ENCODE measurements around the gene CCL19.
A peak's percentile ranks its signal among the peaks of the same experiment; 100 is the strongest.

The CCL19 gene

GRCh38 chr9:34707130-34707529 is 16.1 kb upstream of the CCL19 start:
- no peaks in the 10 kb centered on the region for H3K36me3 ChIP-seq (replicated peaks; ENCODE audit: low read depth, low read length)
- H2AFZ ChIP-seq (ENCODE audit: low read depth, low read length): no peak overlapping the region
- no peak overlapping the region for H3K4me3 ChIP-seq (ENCODE audit: low read length)
- TF ChIP-seq EZH2phosphoT487 (IDR thresholded peaks at IDR 0.05; ENCODE audit: low read depth): no peak
- TF ChIP-seq, protein P1, sequence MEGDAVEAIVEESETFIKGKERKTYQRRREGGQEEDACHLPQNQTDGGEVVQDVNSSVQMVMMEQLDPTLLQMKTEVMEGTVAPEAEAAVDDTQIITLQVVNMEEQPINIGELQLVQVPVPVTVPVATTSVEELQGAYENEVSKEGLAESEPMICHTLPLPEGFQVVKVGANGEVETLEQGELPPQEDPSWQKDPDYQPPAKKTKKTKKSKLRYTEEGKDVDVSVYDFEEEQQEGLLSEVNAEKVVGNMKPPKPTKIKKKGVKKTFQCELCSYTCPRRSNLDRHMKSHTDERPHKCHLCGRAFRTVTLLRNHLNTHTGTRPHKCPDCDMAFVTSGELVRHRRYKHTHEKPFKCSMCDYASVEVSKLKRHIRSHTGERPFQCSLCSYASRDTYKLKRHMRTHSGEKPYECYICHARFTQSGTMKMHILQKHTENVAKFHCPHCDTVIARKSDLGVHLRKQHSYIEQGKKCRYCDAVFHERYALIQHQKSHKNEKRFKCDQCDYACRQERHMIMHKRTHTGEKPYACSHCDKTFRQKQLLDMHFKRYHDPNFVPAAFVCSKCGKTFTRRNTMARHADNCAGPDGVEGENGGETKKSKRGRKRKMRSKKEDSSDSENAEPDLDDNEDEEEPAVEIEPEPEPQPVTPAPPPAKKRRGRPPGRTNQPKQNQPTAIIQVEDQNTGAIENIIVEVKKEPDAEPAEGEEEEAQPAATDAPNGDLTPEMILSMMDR (IDR thresholded peaks at IDR 0.05; ENCODE audit: low read depth, low read length): no peak
- H3K27ac ChIP-seq (ENCODE audit: low read length): no peak overlapping the region
- no peaks in the 10 kb centered on the region for H3K4me1 ChIP-seq (ENCODE audit: low read length)
- H3K9me3 ChIP-seq (ENCODE audit: insufficient read depth, low read length): no peaks in the 10 kb centered on the region
- H3K9ac ChIP-seq (ENCODE audit: low read length): no peak overlapping the region
- peaks cover 5% of the 10 kb centered on the region; the same call in 1 of the 2 replicates for H3K27me3 ChIP-seq (ENCODE audit: low read depth, low read length)
- no peaks in the 10 kb centered on the region for H3K79me2 ChIP-seq (ENCODE audit: low read length)
- no peak overlapping the region for H3K4me2 ChIP-seq (ENCODE audit: low read length)
- H4K20me1 ChIP-seq (ENCODE audit: insufficient read depth, low read length): no peaks in the 10 kb centered on the region

- H2AFZ ChIP-seq (ENCODE audit: low read depth, low read length): peak overlapping the region; percentile 55
- H3K9ac ChIP-seq (ENCODE audit: low read length): peak overlapping the region; percentile 32
Measured at GRCh38 chr9:34701769-34702736, 11.0 kb upstream of the CCL19 start.

GRCh38 chr9:34701023-34701768 is 10.1 kb upstream of the CCL19 start:
- Histone ChIP-seq H3K36me3 (replicated peaks; ENCODE audit: low read depth, low read length) (no peaks in the 10 kb centered on the region), H2AFZ (ENCODE audit: low read depth, low read length) (peak overlapping the region; percentile 55), H3K9me3 (ENCODE audit: insufficient read depth, low read length) (no peaks in the 10 kb centered on the region), H3K79me2 (ENCODE audit: low read length) (no peaks in the 10 kb centered on the region), H3K4me3 (ENCODE audit: low read length) (peak overlapping the region; percentile 81), H3K27ac (ENCODE audit: low read length) (no peak overlapping the region), H3K4me2 (ENCODE audit: low read length) (peak overlapping the region; percentile 100), H3K9ac (ENCODE audit: low read length) (peak overlapping the region; percentile 32; the same call in 1 of the 2 replicates), H3K27me3 (ENCODE audit: low read depth, low read length) (peaks cover 16% of the 10 kb centered on the region), H3K4me1 (ENCODE audit: low read length) (no peaks in the 10 kb centered on the region), H4K20me1 (ENCODE audit: insufficient read depth, low read length) (no peaks in the 10 kb centered on the region)
- TF ChIP-seq EZH2phosphoT487 (IDR thresholded peaks at IDR 0.05; ENCODE audit: low read depth): no peak
- TF ChIP-seq, protein P1 (IDR thresholded peaks at IDR 0.05; ENCODE audit: low read depth, low read length): peak; percentile 78

More at GRCh38 chr9:34701769-34702736, 11.0 kb upstream of the CCL19 start:
- H3K36me3 ChIP-seq (replicated peaks; ENCODE audit: low read depth, low read length): no peaks in the 10 kb centered on the region
- no peaks in the 10 kb centered on the region for H3K9me3 ChIP-seq (ENCODE audit: insufficient read depth, low read length)
- no peaks in the 10 kb centered on the region for H3K4me1 ChIP-seq (ENCODE audit: low read length)
- no peak overlapping the region for H3K27ac ChIP-seq (ENCODE audit: low read length)
- no peaks in the 10 kb centered on the region for H4K20me1 ChIP-seq (ENCODE audit: insufficient read depth, low read length)
- H3K4me3 ChIP-seq (ENCODE audit: low read length): peak overlapping the region; percentile 81
- no peaks in the 10 kb centered on the region for H3K79me2 ChIP-seq (ENCODE audit: low read length)
- peaks cover 16% of the 10 kb centered on the region for H3K27me3 ChIP-seq (ENCODE audit: low read depth, low read length)
- H3K4me2 ChIP-seq (ENCODE audit: low read length): peak overlapping the region; percentile 100
- TF ChIP-seq EZH2phosphoT487 (IDR thresholded peaks at IDR 0.05; ENCODE audit: low read depth): no peak
- TF ChIP-seq, protein P1 (IDR thresholded peaks at IDR 0.05; ENCODE audit: low read depth, low read length): peak; percentile 97

DNA sequence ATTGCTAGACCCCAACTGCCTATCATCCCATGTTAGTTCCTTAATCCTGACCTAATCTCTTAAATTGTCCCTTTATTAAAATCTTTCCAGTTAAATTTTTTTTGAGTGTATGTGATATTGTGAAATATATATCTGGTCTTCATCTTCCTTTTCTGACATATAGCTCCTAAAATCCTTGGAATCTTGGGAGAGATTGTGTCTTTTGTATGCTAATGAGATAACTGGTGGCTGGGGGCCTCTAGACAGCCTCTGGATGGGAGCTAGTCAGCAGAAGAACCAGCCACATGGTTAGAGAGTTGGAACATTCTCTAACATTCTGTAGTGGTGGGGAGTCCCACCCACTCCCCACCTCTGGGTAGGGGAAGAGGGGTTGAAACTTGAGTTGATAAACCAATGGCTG is 3.7 kb upstream of the CCL19 start:
- Histone ChIP-seq H3K4me3 (ENCODE audit: low read length) (no peak overlapping the region), H3K9ac (ENCODE audit: low read length) (no peak overlapping the region), H3K4me2 (ENCODE audit: low read length) (no peak overlapping the region), H3K79me2 (ENCODE audit: low read length) (no peaks in the 10 kb centered on the region), H3K4me1 (ENCODE audit: low read length) (peaks cover 3% of the 10 kb centered on the region; the same call in 1 of the 2 replicates), H3K27me3 (ENCODE audit: low read depth, low read length) (peaks cover 7% of the 10 kb centered on the region; the same call in 1 of the 2 replicates), H2AFZ (ENCODE audit: low read depth, low read length) (no peak overlapping the region), H4K20me1 (ENCODE audit: insufficient read depth, low read length) (no peaks in the 10 kb centered on the region), H3K36me3 (replicated peaks; ENCODE audit: low read depth, low read length) (no peaks in the 10 kb centered on the region), H3K9me3 (ENCODE audit: insufficient read depth, low read length) (no peaks in the 10 kb centered on the region), H3K27ac (ENCODE audit: low read length) (no peak overlapping the region)
- no peak for TF ChIP-seq EZH2phosphoT487 (IDR thresholded peaks at IDR 0.05; ENCODE audit: low read depth)
- TF ChIP-seq, protein P1 (IDR thresholded peaks at IDR 0.05; ENCODE audit: low read depth, low read length): no peak
